Adipocyte (in vitro differentiated cells): ENCODE data around the gene GIN1.
"Not testable (repeated sequence)": the region's sequence is repeated elsewhere in the genome, so short reads cannot be mapped to it uniquely, and the experiment has no call there.

Source experiments
- DNase-seq: peaks from one replicate; pipeline ENCODE4 v3.0.0-alpha.2; 2015; ENCODE audit warnings: low read depth
- H3K27me3 ChIP-seq: replicated peaks from 2 replicates; pipeline ENCODE4 v1.7.0; 2013; ENCODE audit warnings: mild to moderate bottlenecking, low read length, moderate library complexity; ENCODE audit not compliant: control insufficient read depth, insufficient read depth
- H3K36me3 ChIP-seq: 2 replicates; pipeline ENCODE4 v1.7.0; 2013; ENCODE audit warnings: low read length, mild to moderate bottlenecking, moderate library complexity; ENCODE audit not compliant: control insufficient read depth, insufficient read depth, severe bottlenecking
- H3K4me1 ChIP-seq: 2 replicates; pipeline ENCODE4 v1.7.0; 2013; ENCODE audit warnings: mild to moderate bottlenecking, low read length, moderate library complexity; ENCODE audit not compliant: control insufficient read depth, insufficient read depth
- H3K4me3 ChIP-seq: 2 replicates; pipeline ENCODE4 v1.7.0; 2013; ENCODE audit warnings: mild to moderate bottlenecking, low read length, moderate library complexity
- H3K9ac ChIP-seq: 2 replicates; pipeline ENCODE4 v1.7.0; 2013; ENCODE audit warnings: mild to moderate bottlenecking, low read length, moderate library complexity
- H3K9me3 ChIP-seq: 2 replicates; pipeline ENCODE4 v1.7.0; 2013; ENCODE audit warnings: mild to moderate bottlenecking, low read length, moderate library complexity; ENCODE audit not compliant: control insufficient read depth

GIN1 gene, protein sequence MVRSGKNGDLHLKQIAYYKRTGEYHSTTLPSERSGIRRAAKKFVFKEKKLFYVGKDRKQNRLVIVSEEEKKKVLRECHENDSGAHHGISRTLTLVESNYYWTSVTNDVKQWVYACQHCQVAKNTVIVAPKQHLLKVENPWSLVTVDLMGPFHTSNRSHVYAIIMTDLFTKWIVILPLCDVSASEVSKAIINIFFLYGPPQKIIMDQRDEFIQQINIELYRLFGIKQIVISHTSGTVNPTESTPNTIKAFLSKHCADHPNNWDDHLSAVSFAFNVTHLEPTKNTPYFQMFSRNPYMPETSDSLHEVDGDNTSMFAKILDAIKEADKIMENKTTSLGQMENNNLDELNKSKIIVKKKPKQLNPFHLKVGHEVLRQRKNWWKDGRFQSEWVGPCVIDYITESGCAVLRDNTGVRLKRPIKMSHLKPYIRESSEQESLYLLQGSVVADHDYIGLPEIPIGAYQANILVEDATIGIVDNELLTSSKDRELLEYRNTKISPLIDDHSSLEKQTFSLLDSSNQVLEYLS

DNA sequence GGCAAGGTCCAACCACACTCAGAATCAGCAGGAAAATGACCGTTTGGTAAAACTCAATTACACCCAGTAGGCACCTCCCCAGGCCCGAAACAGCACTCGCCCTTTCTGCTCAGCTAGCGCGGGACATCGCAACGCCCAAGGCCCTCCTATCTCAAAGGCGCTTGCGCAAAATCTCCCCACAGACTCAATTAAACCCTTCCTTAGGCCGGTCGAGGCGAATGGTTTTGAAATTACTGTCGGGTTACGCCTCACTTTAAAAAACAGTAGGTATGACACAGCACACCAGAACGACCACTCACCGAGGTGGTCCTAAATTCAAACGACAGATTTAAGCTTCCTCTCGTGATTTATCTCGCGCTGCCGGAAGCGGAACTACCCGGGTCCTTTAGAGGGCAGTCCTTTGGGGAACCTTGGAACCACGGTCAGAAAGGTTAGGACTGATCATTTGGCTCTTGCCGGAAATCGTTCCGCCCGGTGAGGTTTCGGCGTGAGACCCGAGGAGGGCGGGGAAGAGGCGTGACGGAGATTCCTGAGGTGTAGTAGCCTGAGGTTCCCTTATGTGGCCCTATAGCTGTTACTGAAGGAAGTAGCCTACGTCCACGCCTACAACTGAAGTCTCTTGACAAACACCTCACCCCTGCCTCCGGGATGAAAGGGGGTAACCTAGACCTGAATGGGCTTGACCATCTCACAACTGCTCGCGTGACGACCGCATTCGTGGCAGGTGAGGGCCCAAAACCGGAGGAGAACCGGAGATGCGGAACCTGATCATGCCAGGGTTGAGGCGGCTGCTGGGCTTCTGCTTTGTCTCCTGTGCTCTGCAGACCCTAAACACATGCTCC, at the start of gene GIN1, which contains the start of gene PPIP5K2:
Gene GIN1, minus strand, starts transcription at position 374 of the 842 bp plus-strand sequence. CDS start 11,431 bp downstream, outside the sequence.
Gene PPIP5K2, plus strand, starts transcription at position 537 of the 842 bp plus-strand sequence. CDS start 9,289 bp downstream, outside the sequence.
- H3K4me1 ChIP-seq, result peaks cover 26% of the 10 kb centered on the region
- peak; percentile 97 for DNase-seq
- H3K9me3 ChIP-seq, result no peaks in the 10 kb centered on the region
- peak within 1 kb of the TSS; percentile 97 for H3K9ac ChIP-seq
- peak within 1 kb of the TSS; percentile 95 for H3K4me3 ChIP-seq
- no peaks in the 10 kb centered on the region for H3K36me3 ChIP-seq
- H3K27me3 ChIP-seq, result no peaks in the 10 kb centered on the region

DNA sequence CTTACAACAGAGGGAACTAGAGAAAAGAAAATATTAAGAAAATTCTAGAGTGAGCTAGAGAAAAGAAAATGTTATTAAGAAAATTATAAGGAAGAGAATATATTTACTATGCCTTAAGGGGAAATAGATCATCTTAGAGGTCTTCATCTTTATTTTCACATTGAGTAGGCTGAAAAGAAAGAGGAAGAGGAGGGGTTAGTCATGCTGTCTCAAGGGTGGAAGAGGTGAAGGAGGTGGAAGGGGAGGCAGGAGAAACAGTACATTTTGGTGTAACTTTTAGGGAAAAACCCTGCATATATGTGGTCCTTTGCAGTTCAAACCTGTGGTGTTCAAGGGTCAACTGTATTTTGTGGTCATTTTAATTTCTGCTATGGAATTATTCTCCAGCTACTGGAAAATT, 46.8 kb upstream of the GIN1 start:
- H3K9me3 ChIP-seq, result no peaks in the 10 kb centered on the region
- H3K4me3 ChIP-seq, result no peak overlapping the region
- no peak for DNase-seq
- peaks cover 36% of the 10 kb centered on the region for H3K36me3 ChIP-seq
- no peaks in the 10 kb centered on the region for H3K4me1 ChIP-seq
- no peak overlapping the region for H3K9ac ChIP-seq
- H3K27me3 ChIP-seq, result no peaks in the 10 kb centered on the region

DNA sequence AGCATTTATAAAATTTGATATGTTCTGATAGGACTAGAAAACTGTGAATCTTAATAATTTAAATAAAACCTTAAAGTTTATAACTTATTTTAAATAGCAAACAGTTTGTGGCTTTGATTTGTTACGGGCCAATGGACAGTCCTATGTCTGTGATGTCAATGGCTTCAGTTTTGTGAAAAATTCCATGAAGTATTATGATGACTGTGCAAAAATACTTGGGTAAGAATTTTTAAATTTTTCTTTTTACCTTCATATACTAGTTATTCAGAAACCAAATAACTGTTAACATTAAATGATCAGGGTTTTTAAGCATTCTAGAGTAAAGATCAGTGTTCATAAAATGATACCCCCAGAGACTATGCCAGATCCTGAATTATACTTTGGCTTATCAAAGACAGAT, 31.2 kb upstream of the GIN1 start:
- DNase-seq, result no peak

DNA sequence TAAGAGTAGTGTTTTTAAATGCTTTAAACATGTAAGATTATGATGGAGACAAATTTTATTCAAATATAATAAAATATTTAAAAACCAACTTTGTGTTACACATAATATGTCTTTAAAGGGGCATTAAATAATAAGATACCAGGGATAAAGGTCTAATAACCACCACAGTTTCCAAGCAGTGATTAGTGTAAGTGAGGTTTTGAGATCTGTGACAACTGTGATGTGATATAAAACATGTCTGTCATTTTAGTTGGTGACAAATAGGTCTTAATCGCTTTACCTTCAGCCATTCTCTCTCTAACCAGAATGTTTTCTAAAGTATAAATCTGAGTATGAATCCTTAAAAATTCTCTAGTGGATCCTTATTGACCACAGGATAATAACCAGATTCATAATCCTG, 28.3 kb upstream of the GIN1 start:
- Histone ChIP-seq H3K4me3 (no peak overlapping the region), H3K9ac (no peak overlapping the region), H3K4me1 (no peaks in the 10 kb centered on the region), H3K36me3 (peaks cover 17% of the 10 kb centered on the region), H3K9me3 (no peaks in the 10 kb centered on the region), H3K27me3 (no peaks in the 10 kb centered on the region)
- no peak for DNase-seq

More for the DNA sequence above, 31.2 kb upstream of the GIN1 start:
- Histone ChIP-seq H3K9ac (no peak overlapping the region), H3K4me1 (no peaks in the 10 kb centered on the region), H3K36me3 (peaks cover 41% of the 10 kb centered on the region), H3K4me3 (no peak overlapping the region), H3K9me3 (no peaks in the 10 kb centered on the region), H3K27me3 (no peaks in the 10 kb centered on the region)

DNA sequence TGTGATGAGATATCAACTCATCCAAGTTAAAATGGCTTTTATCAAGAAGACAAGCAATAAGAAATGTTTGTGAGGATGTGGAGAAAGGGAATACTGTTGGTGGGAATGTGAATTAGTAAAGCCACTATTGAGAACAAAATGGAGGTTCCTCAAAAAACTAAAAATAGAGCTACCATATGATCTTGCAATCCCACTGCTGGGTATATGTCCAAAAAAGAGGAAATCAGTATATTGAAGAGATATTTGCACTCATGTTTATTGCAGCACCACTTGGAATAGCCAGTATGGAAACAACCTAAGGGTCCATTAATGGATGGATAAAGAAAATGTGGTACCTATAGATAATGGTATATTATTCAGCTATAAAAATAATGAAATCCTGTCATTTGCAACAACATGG, 25.3 kb upstream of the GIN1 start:
- H3K4me3 ChIP-seq, result no peak overlapping the region
- no peak overlapping the region for H3K9ac ChIP-seq
- no peaks in the 10 kb centered on the region for H3K27me3 ChIP-seq
- H3K4me1 ChIP-seq, result no peaks in the 10 kb centered on the region
- no peak for DNase-seq
- peaks cover 14% of the 10 kb centered on the region for H3K36me3 ChIP-seq
- no peaks in the 10 kb centered on the region for H3K9me3 ChIP-seq

DNA sequence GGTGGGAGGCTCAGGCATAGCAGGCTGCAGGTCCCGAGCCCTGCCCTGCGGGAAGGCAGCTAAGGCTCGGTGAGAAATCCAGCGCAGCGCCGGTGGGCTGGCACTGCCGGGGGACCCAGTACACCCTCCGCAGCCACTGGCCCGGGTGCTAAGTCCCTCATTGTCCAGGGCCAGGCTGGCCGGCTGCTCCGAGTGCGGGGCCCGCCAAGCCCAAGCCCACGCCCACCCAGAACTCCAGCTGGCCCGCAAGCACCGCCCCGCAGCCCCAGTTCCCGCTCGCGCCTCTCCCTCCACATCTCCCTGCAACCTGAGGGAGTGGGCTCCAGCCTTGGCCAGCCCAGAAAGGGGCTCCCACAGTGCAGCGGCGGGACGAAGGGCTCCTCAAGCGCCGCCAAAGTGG, 22.2 kb upstream of the GIN1 start:
- H3K4me3 ChIP-seq, DNase-seq, H3K4me1 ChIP-seq, H3K9ac ChIP-seq, H3K9me3 ChIP-seq, H3K27me3 ChIP-seq: not testable (repeated sequence)
- peaks cover 23% of the 10 kb centered on the region for H3K36me3 ChIP-seq

DNA sequence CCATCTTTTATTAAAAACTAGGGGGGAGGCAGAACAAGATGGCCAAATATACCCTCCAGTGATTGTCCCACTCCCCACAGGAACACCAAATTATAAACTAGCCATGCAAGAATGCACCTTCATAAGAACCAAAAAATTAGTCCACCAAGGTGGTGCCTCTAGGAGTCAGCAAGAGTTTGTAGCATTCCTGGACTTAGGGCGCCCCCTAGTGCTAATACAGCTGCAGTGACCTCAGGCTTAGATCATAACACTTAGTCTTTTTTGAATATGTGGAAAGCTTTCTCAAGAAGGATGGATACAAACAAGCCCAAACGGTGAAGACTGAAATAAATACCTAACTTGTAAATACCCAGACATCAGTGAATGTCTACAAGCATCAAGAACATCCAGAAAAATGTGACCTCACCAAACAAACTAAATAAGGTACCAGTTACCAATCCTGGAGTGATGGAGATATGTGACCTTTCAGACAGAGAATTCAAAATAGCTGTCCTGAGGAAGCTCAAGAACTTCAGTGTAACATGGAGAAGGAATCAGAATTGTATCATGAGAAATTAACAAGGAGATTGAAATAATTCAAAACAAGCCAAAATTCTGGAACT, 19.4 kb upstream of the GIN1 start:
- Histone ChIP-seq H3K4me3 (no peak overlapping the region), H3K27me3 (no peaks in the 10 kb centered on the region), H3K9me3 (no peaks in the 10 kb centered on the region), H3K4me1 (no peaks in the 10 kb centered on the region), H3K36me3 (peaks cover 38% of the 10 kb centered on the region), H3K9ac (no peak overlapping the region)
- peak; percentile 88 for DNase-seq

DNA sequence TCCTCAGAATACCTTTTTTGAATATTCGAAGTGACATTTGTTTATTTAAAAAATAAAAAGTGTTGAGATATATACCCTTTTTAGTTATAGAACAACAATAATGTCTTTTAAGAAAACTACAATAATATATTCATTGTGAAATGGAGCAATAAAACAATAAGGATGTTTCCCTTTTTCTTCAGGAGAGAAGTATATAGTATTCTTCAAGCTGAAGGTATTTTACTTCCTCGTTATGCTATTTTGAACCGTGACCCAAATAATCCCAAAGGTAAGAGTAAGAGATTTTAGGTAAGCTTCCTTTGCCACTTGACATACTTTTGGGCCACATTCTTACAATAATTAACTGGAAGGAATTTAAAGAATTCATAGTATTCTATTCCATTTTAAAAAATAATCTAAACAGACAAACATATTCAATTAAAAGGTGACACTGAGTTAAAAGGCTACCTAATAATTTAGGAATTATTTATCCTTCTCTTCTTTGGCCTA, 18.3 kb upstream of the GIN1 start:
- H3K9ac ChIP-seq, result no peak overlapping the region
- H3K9me3 ChIP-seq, result no peaks in the 10 kb centered on the region
- no peak for DNase-seq
- no peaks in the 10 kb centered on the region for H3K4me1 ChIP-seq
- H3K4me3 ChIP-seq, result no peak overlapping the region
- H3K27me3 ChIP-seq, result no peaks in the 10 kb centered on the region
- peaks cover 38% of the 10 kb centered on the region for H3K36me3 ChIP-seq

DNA sequence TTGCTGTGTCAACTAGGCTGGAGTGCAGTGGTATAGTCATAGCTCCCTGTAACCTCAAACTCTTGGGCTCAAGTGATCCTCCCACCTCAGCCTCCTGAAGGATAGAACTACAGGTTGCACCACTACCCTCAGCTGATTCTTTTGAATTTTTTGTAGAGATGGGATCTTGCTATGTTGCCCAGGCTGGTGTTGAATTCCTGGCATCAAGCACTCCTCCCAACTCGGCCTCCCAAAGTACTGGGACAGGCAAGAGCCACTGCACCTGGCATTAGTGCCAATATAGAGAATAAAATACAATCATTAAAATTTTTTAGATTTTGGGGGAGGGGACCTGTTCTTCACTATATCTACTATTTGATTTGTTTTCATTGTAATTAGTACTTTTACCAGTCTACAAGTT, 15.5 kb upstream of the GIN1 start:
- no peak for DNase-seq
- peaks cover 44% of the 10 kb centered on the region for H3K36me3 ChIP-seq

DNA sequence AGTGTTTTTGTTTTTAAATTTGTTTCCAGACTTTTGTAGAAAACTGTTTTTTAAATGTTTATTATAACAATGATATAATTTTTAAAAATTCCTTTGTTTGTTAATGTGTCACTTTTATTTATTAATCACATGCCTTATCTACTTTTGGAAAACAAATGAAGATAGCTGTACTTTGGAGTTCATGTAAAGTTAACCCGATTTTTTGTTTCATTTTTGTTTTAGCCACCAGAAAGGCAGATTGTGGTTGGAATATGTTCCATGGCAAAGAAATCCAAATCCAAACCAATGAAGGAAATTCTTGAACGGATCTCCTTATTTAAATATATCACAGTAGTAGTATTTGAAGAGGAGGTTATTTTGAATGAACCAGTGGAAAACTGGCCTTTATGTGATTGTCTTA, 13.3 kb upstream of the GIN1 start:
- Histone ChIP-seq H3K27me3 (no peaks in the 10 kb centered on the region), H3K4me1 (peaks cover 3% of the 10 kb centered on the region), H3K9ac (no peak overlapping the region), H3K4me3 (no peak overlapping the region), H3K36me3 (peaks cover 26% of the 10 kb centered on the region), H3K9me3 (no peaks in the 10 kb centered on the region)
- no peak for DNase-seq

More for the DNA sequence above, 15.5 kb upstream of the GIN1 start:
- H3K9me3 ChIP-seq, result no peaks in the 10 kb centered on the region
- H3K4me3 ChIP-seq, result no peak overlapping the region
- no peak overlapping the region for H3K9ac ChIP-seq
- H3K27me3 ChIP-seq, result no peaks in the 10 kb centered on the region
- H3K4me1 ChIP-seq, result no peaks in the 10 kb centered on the region

DNA sequence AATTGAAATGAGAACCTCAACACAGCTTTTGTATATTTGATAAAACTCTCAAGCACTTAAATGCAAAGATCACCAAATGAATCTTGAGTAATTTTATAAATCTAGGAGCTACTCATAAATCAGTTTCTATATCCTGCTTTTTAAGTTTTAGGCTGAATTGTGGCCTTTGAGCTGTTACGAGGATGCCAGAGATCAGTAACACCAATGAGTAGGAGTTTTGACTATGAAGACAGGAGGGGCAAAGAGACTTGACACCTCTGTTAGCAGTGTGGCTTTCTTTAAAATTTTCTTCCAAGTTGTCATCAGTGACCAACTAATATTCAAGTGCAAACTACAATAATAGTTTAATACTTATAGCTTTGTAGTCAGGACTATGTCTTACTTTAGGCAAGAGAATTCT, 12.7 kb upstream of the GIN1 start:
- H3K36me3 ChIP-seq, result peaks cover 25% of the 10 kb centered on the region
- H3K4me1 ChIP-seq, result peaks cover 3% of the 10 kb centered on the region
- H3K4me3 ChIP-seq, result no peak overlapping the region
- no peaks in the 10 kb centered on the region for H3K27me3 ChIP-seq
- DNase-seq, result no peak
- no peak overlapping the region for H3K9ac ChIP-seq
- H3K9me3 ChIP-seq, result no peaks in the 10 kb centered on the region
